GM10266 (cell line): Measurements from ENCODE around the gene SNRPB2.
A peak's percentile ranks its signal among the peaks of the same experiment; 100 is the strongest.

Experiments used
- DNase-seq: peaks from one replicate; pipeline ENCODE4 v3.0.0; 2012; ENCODE audit errors: extremely low spot score
- TF ChIP-seq, protein P1 (sequence below): IDR thresholded peaks from 2 replicates; pipeline ENCODE4 v1.5.1; 2012; ENCODE audit warnings: mild to moderate bottlenecking, low read depth; ENCODE audit not compliant: control insufficient read depth, insufficient read depth; ENCODE audit errors: missing control alignments

The SNRPB2 gene

GRCh38 chr20:16729565-16730460, at the start of gene SNRPB2:
Gene SNRPB2, plus strand, starts transcription at chr20:16730026. Its CDS starts 1,677 bp downstream, at chr20:16731703.
- DNase-seq, result peak; percentile 84
- TF ChIP-seq, protein P1, sequence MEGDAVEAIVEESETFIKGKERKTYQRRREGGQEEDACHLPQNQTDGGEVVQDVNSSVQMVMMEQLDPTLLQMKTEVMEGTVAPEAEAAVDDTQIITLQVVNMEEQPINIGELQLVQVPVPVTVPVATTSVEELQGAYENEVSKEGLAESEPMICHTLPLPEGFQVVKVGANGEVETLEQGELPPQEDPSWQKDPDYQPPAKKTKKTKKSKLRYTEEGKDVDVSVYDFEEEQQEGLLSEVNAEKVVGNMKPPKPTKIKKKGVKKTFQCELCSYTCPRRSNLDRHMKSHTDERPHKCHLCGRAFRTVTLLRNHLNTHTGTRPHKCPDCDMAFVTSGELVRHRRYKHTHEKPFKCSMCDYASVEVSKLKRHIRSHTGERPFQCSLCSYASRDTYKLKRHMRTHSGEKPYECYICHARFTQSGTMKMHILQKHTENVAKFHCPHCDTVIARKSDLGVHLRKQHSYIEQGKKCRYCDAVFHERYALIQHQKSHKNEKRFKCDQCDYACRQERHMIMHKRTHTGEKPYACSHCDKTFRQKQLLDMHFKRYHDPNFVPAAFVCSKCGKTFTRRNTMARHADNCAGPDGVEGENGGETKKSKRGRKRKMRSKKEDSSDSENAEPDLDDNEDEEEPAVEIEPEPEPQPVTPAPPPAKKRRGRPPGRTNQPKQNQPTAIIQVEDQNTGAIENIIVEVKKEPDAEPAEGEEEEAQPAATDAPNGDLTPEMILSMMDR, result no peak

DNA sequence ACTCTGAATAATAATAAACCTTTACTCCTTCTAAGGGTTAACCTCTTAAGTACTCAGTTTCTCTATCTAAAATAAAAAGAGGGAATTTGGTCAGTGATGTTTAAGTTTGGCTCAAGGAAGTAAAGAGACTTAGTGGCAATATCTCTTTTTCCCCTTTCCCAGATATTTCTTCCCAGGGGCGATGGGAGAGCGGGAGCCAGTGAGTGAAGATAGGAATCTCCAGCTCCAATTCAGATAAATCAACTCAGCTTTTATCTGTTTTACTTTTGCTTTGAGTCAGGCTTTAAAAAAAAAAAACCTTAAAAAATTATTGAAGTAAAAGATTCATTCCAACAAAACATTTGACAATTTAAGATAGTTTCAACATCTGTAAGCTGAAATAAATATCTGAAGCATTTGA, 45.4 kb upstream of the SNRPB2 start:
- no peak for DNase-seq
- TF ChIP-seq, protein P1, result no peak

DNA sequence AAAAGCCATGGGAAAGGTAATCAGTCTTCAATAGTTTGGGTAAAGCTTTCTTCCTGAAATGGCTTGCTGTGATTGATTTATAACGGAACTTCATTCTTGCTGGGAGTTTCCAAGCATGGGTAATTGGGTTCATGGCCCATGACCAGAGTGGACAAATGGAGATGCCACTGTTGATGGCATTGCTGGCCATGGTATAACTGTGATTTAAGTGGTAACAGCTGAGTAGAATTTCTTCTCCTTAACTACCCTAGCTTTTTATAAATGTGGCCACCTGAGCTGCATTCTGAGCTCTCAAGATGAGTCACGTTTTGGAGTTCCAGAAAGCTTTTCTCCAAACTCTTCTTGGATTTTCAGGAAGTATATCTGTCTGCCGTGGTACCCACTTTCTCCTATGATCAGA, 39.9 kb upstream of the SNRPB2 start:
- DNase-seq, result no peak
- TF ChIP-seq, protein P1, result no peak

DNA sequence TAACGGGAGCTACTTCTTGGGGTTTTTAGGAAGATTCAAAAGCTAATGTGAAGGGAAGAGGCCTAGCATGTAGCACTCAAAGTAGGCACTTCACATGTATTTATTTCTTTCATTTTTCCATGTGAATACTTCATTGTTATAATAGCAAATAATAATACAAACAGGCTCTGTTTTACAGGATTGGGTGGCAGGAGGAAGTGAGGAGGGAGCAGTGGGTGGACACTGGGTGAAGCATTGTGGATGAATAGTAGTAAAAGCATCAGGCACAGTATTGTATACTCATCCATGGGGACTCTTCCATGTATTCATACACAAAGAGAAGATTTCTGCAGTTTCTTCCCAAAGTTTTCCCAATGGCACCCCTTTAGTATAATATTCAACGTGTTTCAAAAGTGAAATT, 38.4 kb upstream of the SNRPB2 start:
- TF ChIP-seq, protein P1, result no peak
- DNase-seq, result no peak

- TF ChIP-seq, protein P1, result no peak
- no peak for DNase-seq
Observed at GRCh38 chr20:16692009-16692408, 37.8 kb upstream of the SNRPB2 start.

DNA sequence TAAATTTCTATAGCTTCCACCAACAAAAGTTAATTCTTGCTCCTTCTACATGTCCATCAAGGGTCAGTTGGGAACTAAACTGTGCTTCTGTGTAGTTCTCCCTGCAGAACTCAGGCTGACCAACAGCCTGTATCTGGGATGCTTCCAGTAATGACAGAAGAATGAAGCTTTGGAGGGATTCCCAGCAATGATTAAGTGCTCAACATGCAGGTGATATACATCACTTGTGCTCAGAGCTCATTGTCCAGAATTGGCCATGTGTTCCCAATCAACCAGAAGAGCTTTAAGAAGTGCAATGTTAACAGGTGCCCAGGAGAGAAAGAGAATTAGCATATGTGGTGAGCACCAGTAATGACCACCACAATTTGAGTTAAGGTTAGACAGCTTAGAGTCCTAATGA, 37.4 kb upstream of the SNRPB2 start:
- DNase-seq, result no peak
- TF ChIP-seq, protein P1, result no peak

DNA sequence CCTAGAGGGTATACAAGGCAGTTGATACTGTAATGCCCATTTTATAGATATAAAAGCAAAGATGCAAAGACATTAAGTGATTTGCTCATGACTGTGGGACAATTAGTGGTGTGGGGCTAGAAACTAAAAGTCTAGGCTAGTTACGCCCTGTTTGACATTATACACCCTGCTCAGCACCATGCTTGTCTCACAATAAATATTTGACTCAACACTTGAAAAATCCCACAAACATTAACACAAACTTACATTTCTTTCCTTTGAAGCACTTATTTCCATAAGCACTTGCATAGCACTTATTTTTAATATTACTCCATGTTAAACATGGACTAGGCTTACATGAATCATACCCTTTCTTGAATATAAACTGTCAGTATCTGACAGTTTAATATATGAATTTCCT, 36.5 kb upstream of the SNRPB2 start:
- no peak for DNase-seq
- TF ChIP-seq, protein P1, result no peak
